AG10803 (cell line): ENCODE measurements around the gene GULP1.
A peak's percentile ranks its signal among the peaks of the same experiment; 100 is the strongest.

Source experiments
- DNase-seq: peaks from one replicate; pipeline ENCODE4 v3.0.0; 2010; ENCODE audit warnings: low read depth
- H3K4me3 ChIP-seq: 2 replicates; pipeline ENCODE4 v1.5.1; 2011; ENCODE audit warnings: mild to moderate bottlenecking, low read length, control low read depth
- CTCF ChIP-seq: conservative IDR thresholded peaks from 2 replicates; pipeline ENCODE4 v1.5.1; 2011; ENCODE audit warnings: mild to moderate bottlenecking, low read length, control low read depth, inconsistent platforms

Gene GULP1

GRCh38 chr2:188619146-188619545 is 327.5 kb downstream of the GULP1 start:
- no peak overlapping the region for H3K4me3 ChIP-seq
- DNase-seq, result no peak
- no peak for TF ChIP-seq CTCF

- TF ChIP-seq CTCF, result no peak
- H3K4me3 ChIP-seq, result no peak overlapping the region
- DNase-seq, result no peak
Measured at GRCh38 chr2:188620916-188621315, 329.2 kb downstream of the GULP1 start.

GRCh38 chr2:188622601-188623260 is 331.1 kb downstream of the GULP1 start:
- TF ChIP-seq CTCF, result no peak
- H3K4me3 ChIP-seq, result no peak overlapping the region
- peak; percentile 40 for DNase-seq

- TF ChIP-seq CTCF, result no peak
- no peak overlapping the region for H3K4me3 ChIP-seq
- DNase-seq, result peak; percentile 63
Measured at GRCh38 chr2:188623995-188624643, 332.4 kb downstream of the GULP1 start.

- no peak overlapping the region for H3K4me3 ChIP-seq
- no peak for DNase-seq
- TF ChIP-seq CTCF, result no peak
Measured at GRCh38 chr2:188627471-188627870, 335.8 kb downstream of the GULP1 start.

GRCh38 chr2:188628989-188629752 is 337.5 kb downstream of the GULP1 start:
- no peak for TF ChIP-seq CTCF
- H3K4me3 ChIP-seq, result no peak overlapping the region
- DNase-seq, result peak; percentile 89
